Measurements from ENCODE around the gene TMEM61.

GRCh38 chr1:54940042-54940441 lies 40.4 kb upstream of the TMEM61 start:
- TF ChIP-seq CTCF (IDR thresholded peaks at IDR 0.05; ENCODE audit: low read length) (no peak), EZH2 (IDR thresholded peaks at IDR 0.05; ENCODE audit: borderline replicate concordance, low read length) (no peak)
